AG08396 (cell line): ENCODE measurements around the gene SMARCB1.

Source experiments
- DNase-seq: peaks from one replicate; pipeline ENCODE4 v3.0.0; 2012; ENCODE audit warnings: low spot score, mixed read lengths

Gene SMARCB1

GRCh38 chr22:23831781-23832180, 45.0 kb downstream of the SMARCB1 start:
- no peak for DNase-seq

GRCh38 chr22:23832226-23833016, 45.7 kb downstream of the SMARCB1 start:
- DNase-seq, result no peak

- no peak for DNase-seq
Observed at GRCh38 chr22:23833017-23833751, 46.4 kb downstream of the SMARCB1 start.

- DNase-seq, result no peak
Observed at GRCh38 chr22:23833911-23834317, 47.1 kb downstream of the SMARCB1 start.

GRCh38 chr22:23834406-23834792, 47.6 kb downstream of the SMARCB1 start:
- no peak for DNase-seq

- DNase-seq, result no peak
Observed at GRCh38 chr22:23834793-23835483, 48.2 kb downstream of the SMARCB1 start.

- no peak for DNase-seq
Observed at GRCh38 chr22:23835484-23836144, 48.8 kb downstream of the SMARCB1 start.

- DNase-seq, result no peak
Observed at GRCh38 chr22:23836281-23836680, 49.5 kb downstream of the SMARCB1 start.

- DNase-seq, result no peak
Observed at GRCh38 chr22:23836692-23837495, 50.1 kb downstream of the SMARCB1 start.

GRCh38 chr22:23837496-23837859, 50.7 kb downstream of the SMARCB1 start:
- DNase-seq, result no peak

GRCh38 chr22:23837911-23838680, 51.3 kb downstream of the SMARCB1 start:
- DNase-seq, result no peak

- peak; percentile 93 for DNase-seq
Observed at GRCh38 chr22:23838681-23839468, 52.1 kb downstream of the SMARCB1 start, which contains the start of gene DERL3. Gene DERL3 (minus strand): TSS chr22:23839006. CDS start chr22:23838987, 19 bp downstream.

GRCh38 chr22:23840026-23840425, 53.3 kb downstream of the SMARCB1 start:
- DNase-seq, result no peak

- DNase-seq, result no peak
Observed at GRCh38 chr22:23841292-23841691, 54.5 kb downstream of the SMARCB1 start.

GRCh38 chr22:23841736-23842445, 55.1 kb downstream of the SMARCB1 start:
- DNase-seq, result no peak

- no peak for DNase-seq
Observed at GRCh38 chr22:23842599-23842998, 55.8 kb downstream of the SMARCB1 start.

GRCh38 chr22:23844739-23845202, 58.0 kb downstream of the SMARCB1 start:
- no peak for DNase-seq

- no peak for DNase-seq
Observed at GRCh38 chr22:23845265-23846080, 58.7 kb downstream of the SMARCB1 start.
